NCI-H1105 (cell line): ENCODE data around the gene GATAD2B.
"Not testable (repeated sequence)": the region's sequence is repeated elsewhere in the genome, so short reads cannot be mapped to it uniquely, and the experiment has no call there.

Experiments
- DNase-seq: peaks from one replicate; lab custom pipeline; 2025; lab: John Stamatoyannopoulos, UW

GATAD2B gene

GRCh38 chr1:153929981-153930948, 7.5 kb upstream of the GATAD2B start:
- DNase-seq = no peak

DNA sequence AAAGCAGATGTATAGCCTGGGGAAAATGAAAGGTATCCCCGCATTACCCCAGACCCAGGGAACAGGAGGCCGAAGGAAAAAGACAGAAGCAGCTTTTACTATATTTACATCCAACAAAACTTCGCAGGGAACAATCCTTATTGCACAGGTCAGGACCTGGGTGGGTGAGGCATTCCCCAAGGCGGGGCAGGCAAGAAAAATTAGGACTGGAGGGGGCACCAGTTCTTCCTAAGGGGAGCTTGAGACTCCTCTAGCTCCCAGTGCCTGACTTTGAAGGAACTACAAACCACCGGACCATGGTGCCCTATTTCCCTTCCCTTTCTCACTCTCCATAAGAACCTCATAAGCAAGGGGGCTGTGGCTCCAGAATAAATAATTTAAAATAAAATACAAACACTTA, 6.7 kb upstream of the GATAD2B start:
- DNase-seq = no peak

GRCh38 chr1:153928791-153929341, 6.1 kb upstream of the GATAD2B start:
- DNase-seq = no peak

DNA sequence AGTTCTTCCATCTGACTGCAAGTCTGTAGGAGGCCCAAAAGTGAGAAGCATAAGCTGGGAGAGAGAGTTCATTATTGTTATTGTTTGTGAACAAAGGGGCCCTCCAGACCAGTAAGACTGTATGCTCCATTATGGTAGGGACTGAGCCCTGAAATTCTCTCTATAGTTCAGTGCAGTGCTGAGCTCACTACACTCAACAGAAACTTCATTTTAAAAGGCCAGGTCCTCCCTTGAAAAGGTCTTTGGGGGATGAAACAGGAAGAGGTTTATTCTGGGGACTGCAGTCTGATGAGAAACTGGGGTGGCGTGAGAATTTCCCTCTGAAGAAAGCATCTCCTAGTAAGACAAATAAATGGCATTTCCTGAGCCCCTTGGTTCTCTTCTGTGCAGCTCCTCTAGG, 5.5 kb upstream of the GATAD2B start:
- no peak for DNase-seq

- no peak for DNase-seq
Measured at GRCh38 chr1:153926405-153926804, 3.6 kb upstream of the GATAD2B start.

GRCh38 chr1:153922076-153922971, 448 bp downstream of the GATAD2B start:
- peak; percentile 45 for DNase-seq

DNA sequence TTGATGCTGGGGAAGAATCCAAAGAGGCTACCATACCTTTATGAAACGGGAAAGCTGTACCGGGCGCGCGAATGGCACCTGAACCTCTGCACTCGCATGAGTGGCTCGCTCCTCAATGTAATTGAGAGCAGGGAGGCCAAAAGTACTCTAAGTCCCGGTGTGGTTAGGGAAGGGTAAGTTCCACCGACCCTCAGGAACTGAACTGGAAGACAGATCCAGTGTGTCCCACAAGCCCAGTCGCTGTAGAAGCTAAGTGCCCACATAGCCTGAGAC, 1.0 kb downstream of the GATAD2B start:
- peak; percentile 5 for DNase-seq

GRCh38 chr1:153921080-153921802, 1.5 kb downstream of the GATAD2B start:
- DNase-seq = no peak

GRCh38 chr1:153919876-153920852, 2.6 kb downstream of the GATAD2B start:
- DNase-seq = no peak

- no peak for DNase-seq
Measured at GRCh38 chr1:153916297-153916696, 6.5 kb downstream of the GATAD2B start.

- no peak for DNase-seq
Measured at GRCh38 chr1:153912349-153912748, 10.4 kb downstream of the GATAD2B start.

DNA sequence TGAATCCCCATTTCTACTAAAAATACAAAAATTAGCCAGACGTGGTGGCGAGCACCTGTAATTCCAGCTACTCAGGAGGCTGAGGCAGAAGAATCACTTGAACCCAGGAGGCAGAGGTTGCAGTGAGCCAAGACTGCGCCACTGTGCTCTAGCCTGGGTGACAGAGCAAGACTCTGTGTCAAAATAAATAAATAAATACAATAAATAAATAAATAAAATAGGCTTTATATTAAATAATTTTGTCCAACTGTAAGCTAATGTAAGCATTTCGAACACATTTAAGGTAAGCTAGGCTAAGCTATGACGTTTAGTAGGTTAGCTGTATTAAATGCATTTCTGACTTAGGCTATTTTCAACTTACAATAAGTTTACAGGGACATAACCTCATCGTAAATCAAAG, 12.2 kb downstream of the GATAD2B start:
- DNase-seq = not testable (repeated sequence)

DNA sequence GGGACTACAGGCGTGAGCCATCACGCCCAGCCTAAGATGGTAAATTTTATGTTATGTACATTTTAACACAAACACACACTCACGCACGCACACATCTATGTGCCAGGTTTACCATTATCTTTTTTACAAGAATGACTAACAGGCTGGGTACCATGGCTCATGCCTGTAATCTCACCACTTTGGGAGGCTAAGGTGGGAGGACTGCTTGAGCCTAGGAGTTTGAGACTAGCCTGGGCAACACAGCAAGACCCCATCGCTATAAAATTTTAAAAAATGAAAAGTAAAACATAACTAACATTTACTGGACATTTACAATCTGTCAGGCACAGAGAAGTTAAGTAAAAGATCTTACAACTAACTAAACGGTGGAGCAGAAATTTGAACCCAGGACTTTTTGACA, 14.7 kb downstream of the GATAD2B start:
- DNase-seq = no peak

GRCh38 chr1:153907134-153907533, 15.6 kb downstream of the GATAD2B start:
- DNase-seq = no peak

- DNase-seq = no peak
Measured at GRCh38 chr1:153906396-153906795, 16.4 kb downstream of the GATAD2B start.

DNA sequence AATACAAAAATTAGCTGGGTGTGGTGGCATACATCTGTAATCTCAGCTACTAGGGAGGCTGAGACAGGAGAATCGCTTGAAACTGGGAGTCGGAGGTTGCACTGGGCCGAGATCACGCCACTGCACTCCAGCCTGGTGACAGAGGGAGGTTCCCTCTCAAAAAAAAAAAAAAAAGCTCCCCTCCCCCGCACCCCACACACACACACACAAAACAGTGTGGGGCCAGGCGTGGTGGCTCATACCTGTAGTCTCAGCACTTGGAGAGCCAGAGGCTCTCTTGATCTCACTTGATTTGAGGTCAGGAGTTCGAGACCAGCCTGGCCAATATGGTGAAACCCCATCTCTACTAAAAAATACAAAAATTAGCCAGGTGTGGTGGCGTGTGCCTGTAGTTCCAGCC, 16.9 kb downstream of the GATAD2B start:
- not testable (repeated sequence) for DNase-seq

DNA sequence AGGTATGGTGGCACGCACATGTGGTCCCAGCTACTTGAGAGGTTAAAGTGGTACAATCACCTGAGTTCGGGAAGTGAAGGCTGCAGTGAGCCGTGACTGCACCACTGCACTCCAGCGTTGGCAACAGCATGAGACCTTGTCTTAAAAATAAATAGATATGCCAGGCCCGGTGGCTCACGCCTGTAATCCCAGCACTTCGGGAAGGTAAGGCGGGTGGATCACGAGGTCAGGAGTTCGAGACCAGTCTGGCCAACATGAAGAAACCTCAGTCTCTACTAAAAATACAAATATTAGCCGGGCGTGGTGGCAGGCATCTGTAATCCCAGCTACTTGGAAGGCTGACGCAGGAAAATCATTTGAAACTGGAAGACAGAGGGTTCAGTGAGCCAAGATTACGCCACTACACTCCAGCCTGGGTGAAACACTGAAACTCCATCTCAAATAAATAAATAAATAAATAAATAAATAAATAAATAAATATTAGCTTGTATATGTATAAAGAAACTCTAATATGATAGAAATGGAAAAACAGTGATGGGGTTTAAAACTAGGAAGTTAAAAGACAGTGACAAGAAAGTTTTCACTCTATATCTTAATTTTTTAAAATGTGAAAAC, 18.8 kb downstream of the GATAD2B start:
- no peak for DNase-seq

GRCh38 chr1:153899509-153899908, 23.3 kb downstream of the GATAD2B start:
- DNase-seq = no peak

- DNase-seq = not testable (repeated sequence)
Measured at GRCh38 chr1:153895866-153896265, 26.9 kb downstream of the GATAD2B start.

- DNase-seq = not testable (repeated sequence)
Measured at GRCh38 chr1:153891042-153891441, 31.7 kb downstream of the GATAD2B start.
